Activated CD8-positive, alpha-beta memory T cell treated with anti-CD3 and anti-CD28 coated beads for 4 hours (primary cell): Measurements from ENCODE around the gene ASCL4.

ENCODE experiments used
- DNase-seq, 2 donors: peaks; one replicate each; pipeline ENCODE4 v3.0.0-alpha.2; 2020; ENCODE audit warnings: low read depth in 2 of 2

ASCL4 gene

GRCh38 chr12:107778383-107779025 is 4.0 kb downstream of the ASCL4 start:
- no peak for DNase-seq

GRCh38 chr12:107779077-107779831 is 4.8 kb downstream of the ASCL4 start:
- no peak for DNase-seq

- DNase-seq: no peak
Measured at GRCh38 chr12:107780298-107780697, 5.8 kb downstream of the ASCL4 start.

GRCh38 chr12:107782067-107782466 is 7.6 kb downstream of the ASCL4 start:
- DNase-seq: no peak

GRCh38 chr12:107783406-107784376 is 9.2 kb downstream of the ASCL4 start:
- no peak for DNase-seq

GRCh38 chr12:107788281-107788680 is 13.8 kb downstream of the ASCL4 start:
- no peak for DNase-seq

GRCh38 chr12:107788690-107789458 is 14.4 kb downstream of the ASCL4 start:
- DNase-seq: no peak

GRCh38 chr12:107791465-107792089 is 17.1 kb downstream of the ASCL4 start:
- no peak for DNase-seq

GRCh38 chr12:107794451-107794850 is 19.9 kb downstream of the ASCL4 start:
- no peak for DNase-seq

- DNase-seq: no peak
Measured at GRCh38 chr12:107798580-107798979, 24.1 kb downstream of the ASCL4 start.

- no peak for DNase-seq
Measured at GRCh38 chr12:107801150-107801549, 26.6 kb downstream of the ASCL4 start.

- no peak for DNase-seq
Measured at GRCh38 chr12:107803092-107803491, 28.6 kb downstream of the ASCL4 start.

- no peak for DNase-seq
Measured at GRCh38 chr12:107805488-107806180, 31.1 kb downstream of the ASCL4 start.

GRCh38 chr12:107807471-107808150 is 33.1 kb downstream of the ASCL4 start:
- DNase-seq: no peak

- no peak for DNase-seq
Measured at GRCh38 chr12:107817250-107817649, 42.7 kb downstream of the ASCL4 start.

GRCh38 chr12:107818984-107819383 is 44.5 kb downstream of the ASCL4 start:
- no peak for DNase-seq

GRCh38 chr12:107822356-107822755 is 47.9 kb downstream of the ASCL4 start:
- DNase-seq: no peak
